HG02759 (cell line): ENCODE data around the gene GRM7.

ENCODE experiments used
- ATAC-seq: cut with Tn5 transposase; IDR thresholded peaks from one replicate; pipeline ENCODE4 v1.9.1; 2021; ENCODE audit warnings: mild to moderate bottlenecking, moderate library complexity; ENCODE audit not compliant: unreplicated experiment

Gene GRM7

GRCh38 chr3:7226393-7226792 lies 365.5 kb downstream of the GRM7 start:
- no peak for ATAC-seq

DNA sequence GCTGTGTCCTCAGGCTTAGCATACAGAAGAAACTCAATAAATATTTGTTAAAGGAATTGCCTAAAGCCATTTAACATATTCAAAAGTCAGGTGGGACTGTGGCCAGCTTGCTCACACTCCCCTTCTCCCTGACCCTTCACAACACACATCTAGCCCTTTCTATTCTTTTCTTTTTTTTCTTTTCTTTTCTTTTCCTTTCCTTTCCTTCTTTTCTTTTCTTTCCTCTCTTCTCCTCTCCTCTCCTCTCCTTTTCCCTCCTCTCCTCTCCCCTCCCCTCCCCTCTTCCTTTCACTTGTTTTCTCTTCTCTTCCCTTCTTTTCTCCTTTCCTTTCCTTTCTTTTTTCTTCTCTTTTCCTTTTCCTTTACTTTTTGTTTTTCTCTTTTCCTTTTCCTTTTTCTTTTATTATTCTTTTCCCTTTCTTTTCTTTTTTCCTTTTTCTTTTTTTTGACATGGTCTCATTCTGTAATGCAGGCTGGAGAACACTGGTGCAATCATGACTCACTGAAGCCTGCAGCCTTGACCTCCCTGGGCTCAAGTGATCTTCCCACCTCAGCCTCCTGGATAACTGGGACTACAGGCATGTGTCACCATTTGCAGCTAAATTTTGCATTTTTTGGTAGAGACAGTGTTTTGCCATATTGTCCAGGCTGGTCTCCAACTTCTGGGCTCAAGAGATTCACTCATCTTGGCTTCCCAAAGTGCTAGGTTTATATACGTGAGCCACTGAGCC lies 377.8 kb downstream of the GRM7 start:
- no peak for ATAC-seq

DNA sequence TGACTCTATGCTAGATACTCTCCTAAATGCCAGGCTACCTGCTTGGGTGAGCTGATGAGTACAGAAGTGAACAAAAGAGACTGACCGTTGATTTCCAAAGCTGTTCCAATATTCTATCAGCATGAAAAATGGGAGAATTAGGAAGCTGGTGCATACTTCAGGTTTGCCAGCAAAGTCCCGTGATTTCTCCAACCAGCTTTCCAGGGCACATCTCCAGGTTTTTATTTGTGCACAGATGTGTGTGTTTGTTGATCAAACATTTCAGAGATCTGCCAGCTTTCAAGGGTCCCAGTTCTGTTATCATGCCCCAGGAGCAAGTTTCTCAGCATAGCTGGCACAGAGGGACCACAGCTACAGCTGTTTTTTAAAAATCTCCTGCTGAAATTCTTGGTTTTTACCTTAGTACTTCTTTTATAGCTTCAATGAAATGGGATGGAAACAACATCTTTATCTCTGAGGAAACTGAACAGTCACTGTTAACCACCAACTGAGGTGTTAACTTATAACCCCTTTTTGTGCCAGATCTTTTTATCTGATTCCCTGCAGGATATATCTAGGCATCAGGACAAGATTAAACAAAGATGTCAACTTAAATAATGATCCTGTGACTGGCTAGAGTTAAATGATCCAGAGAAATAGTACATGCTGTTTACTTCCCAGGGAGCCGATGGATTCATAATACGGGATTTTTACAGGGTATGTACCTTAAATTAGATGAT lies 380.8 kb downstream of the GRM7 start:
- no peak for ATAC-seq

DNA sequence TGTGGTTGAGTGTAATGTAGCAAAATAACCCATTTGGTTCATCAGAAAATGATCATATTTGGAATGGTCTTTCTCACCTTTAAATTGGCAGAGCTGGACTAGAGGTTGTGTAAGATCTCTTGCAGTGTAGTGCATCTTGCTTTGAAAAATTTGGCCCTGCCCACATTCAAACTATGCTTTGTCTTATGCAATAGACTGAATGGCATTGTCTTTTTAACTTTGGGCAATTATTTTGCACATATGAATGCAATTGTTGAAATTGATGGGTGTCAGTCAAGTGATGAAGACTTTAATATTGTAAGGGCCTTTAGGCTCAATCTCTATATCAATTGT lies 381.4 kb downstream of the GRM7 start:
- ATAC-seq: no peak

GRCh38 chr3:7249493-7250076 lies 388.7 kb downstream of the GRM7 start:
- ATAC-seq: no peak

DNA sequence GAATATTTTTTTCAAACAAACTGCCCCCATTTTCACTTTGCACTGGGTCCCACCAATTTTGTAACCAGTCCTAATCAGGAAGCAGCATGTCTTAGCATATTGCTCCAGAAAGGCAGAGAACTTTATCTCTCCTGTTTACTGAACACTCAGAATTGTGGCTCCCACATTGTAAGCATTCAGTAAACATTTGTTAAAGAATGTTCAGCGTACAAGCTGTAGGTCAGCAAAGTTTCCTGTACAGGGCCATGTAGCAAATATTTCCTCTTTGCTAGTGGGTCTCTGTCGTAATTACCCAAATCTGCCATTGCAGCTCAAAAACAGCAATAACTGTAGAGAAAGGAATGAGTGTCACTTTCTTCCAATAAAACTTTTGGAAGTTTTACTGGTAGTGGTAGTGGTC lies 393.3 kb downstream of the GRM7 start:
- no peak for ATAC-seq

DNA sequence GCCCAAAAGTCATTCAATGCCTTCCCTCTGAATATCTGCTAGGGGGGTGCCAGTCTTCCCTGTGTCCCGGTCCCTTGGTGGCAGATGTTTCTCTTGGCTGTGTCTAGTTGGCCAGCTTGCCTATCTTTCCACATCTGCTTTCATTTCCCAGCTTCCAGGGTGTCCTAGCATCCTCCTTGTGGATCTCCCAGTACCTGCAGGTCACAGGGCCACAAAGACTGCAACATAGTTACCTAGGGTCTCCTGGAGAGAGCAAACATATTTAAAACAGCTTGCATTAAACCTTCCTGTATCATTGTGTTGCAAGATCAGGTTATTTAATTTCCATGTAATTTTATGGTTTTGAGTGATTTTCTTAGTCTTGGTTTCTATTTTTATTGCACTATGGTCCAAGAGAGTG lies 400.1 kb downstream of the GRM7 start:
- no peak for ATAC-seq

- no peak for ATAC-seq
Observed at GRCh38 chr3:7263347-7264195, 402.7 kb downstream of the GRM7 start.

GRCh38 chr3:7264196-7264526 lies 403.2 kb downstream of the GRM7 start:
- no peak for ATAC-seq

DNA sequence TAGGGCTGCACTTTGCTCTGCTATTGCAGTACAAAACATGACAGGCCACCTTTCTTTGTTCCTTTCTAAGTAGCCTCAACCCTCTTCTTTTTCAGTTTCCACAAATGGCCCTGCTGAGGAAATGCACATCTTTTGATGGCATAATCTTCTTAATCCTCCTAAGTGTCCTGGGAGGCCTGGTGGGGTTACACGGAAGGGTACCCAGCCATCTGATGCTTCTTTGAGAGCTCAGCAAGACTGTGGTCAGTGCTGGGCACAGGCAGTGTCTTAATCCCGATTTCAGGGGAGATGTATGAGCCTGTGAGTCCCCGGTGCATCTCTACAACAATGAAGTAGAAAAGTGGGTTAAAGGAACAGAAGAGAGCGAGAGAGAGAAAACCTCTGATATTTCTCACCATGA lies 404.8 kb downstream of the GRM7 start:
- no peak for ATAC-seq

GRCh38 chr3:7266551-7266950 lies 405.6 kb downstream of the GRM7 start:
- no peak for ATAC-seq

- no peak for ATAC-seq
Observed at GRCh38 chr3:7270731-7271130, 409.8 kb downstream of the GRM7 start.

DNA sequence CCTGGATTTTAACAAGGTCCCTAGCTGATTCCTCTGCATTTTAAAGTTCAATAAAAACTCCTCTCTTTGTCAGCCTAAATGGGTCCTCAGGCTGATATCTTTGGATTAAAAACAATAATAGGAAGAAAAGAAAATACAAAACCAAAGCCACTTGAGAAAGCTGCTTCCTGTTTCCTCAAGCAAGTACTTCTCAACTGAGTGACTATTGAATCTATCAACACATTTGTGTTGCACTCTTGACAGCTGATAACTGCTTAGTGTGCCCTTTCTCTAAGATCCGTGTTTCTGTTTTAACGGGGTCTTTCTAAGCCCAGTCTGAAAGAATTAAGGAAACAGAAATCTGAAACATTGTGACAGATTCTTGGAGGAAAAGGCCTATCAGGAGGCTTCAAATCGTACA lies 410.7 kb downstream of the GRM7 start:
- no peak for ATAC-seq

- ATAC-seq: no peak
Observed at GRCh38 chr3:7272203-7272602, 411.3 kb downstream of the GRM7 start.

- ATAC-seq: peak; percentile 87
Observed at GRCh38 chr3:7275396-7275795, 414.5 kb downstream of the GRM7 start.

DNA sequence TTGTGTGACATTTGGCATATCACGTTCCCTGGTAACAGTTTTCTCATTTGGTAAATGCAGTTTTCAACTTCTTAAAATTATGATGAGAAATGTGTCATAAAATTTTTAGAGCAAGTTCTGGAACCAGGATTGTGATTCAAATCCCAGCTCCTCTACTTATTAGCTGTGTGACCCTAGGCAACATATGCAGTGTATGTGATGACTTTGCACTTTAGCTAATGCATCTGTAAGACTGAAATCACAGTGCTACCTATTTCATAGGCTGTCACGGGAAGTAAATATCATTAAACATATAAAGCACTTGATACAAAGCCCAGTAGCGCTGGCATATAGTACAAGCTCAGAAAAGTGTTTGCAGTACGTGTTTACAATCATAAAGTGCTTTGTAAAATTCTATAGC lies 419.4 kb downstream of the GRM7 start:
- ATAC-seq: no peak

- ATAC-seq: no peak
Observed at GRCh38 chr3:7282988-7283387, 422.1 kb downstream of the GRM7 start.

GRCh38 chr3:7285505-7285904 lies 424.6 kb downstream of the GRM7 start:
- peak; percentile 56 for ATAC-seq

DNA sequence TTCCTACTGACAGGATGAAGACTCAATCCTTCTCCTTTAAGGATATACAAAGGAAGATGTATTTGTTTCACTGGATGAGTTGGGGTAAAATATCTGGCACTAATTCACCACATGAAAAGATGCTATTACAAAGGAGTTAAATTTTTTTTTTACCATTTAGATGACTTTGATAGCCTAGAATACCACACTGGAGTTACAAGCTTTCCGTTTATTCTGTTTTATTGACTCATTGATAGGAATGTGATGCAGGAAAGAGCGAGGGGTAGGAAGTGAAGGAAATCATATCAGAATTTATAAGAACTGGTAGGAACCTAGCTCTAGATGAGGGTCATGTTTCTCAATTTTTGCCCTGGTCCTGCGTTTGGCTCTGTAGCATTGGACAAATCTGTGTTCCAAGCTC lies 427.2 kb downstream of the GRM7 start:
- ATAC-seq: no peak

- ATAC-seq: no peak
Observed at GRCh38 chr3:7289121-7289520, 428.2 kb downstream of the GRM7 start.

DNA sequence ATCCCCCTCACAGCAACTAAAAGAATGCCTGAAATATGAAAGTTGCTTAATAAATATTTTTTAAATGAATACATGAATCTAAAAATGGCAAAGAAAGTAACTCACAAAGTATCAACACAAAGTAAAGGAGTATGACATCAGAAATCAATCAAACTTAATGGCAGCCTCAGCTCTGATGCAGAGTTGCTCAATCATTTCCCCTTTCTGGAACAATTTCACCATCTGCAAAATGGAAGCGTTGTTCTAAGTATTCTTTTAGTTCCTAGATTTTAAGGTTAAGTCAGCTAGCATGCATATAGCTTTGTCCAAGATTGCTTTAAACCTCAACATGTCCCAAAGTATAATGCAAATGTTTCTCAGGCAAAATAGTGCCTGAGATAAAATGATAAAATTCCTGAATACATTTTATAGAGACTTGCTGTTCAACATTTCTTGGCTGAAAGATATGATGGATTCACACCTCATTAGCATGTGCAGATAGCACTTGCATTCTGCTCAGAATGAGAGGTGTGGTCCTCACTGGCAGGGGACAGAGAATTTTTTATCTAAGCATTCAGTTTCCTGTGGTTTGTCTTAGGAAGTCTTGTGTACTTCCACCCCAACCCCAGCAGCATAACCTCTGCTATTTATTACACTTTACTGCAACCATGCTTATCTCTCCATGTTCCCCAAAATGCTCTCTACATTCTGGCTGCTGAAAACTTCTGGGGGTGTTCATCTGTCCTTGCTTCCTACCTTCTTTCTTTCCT lies 429.3 kb downstream of the GRM7 start:
- no peak for ATAC-seq
